Fibroblast of skin of left biceps (primary cell): ENCODE measurements around the gene AXIN1.
"Not testable (repeated sequence)": the region's sequence is repeated elsewhere in the genome, so short reads cannot be mapped to it uniquely, and the experiment has no call there.

Experiments used
- DNase-seq, 2 experiments: peaks; one replicate each; pipeline ENCODE4 v3.0.0-alpha.2; 2013; ENCODE audit warnings: low read depth in 2 of 2

AXIN1 gene

DNA sequence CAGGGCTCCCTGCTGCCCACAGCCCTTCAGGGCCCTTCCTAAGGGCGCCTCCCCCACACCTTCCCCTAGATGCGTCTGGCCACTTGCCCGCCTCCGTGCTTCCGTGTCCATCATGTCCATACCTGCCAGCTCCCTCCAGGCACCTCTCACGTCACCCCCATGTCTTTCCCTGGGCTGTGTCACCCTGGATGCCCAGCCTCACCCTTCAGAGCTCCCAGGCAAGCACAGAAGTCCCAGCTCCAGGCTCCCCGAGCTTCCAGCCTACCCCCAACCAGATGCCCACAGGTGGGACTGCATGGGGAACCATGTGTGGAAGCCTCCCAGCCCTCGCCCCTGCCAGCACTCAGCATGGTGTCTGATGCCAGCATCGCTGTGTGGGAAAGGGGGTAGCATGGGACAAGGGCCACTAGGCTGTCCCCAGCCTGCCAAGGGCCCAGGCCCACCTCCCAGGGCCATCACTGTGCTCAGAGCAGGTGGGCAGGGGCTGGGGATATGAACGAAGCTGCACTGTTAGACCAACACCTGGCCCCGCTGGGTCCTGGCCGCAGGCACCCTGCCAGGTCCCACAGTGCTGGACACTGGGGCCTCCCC, 1.9 kb upstream of the AXIN1 start:
- no peak for DNase-seq

DNA sequence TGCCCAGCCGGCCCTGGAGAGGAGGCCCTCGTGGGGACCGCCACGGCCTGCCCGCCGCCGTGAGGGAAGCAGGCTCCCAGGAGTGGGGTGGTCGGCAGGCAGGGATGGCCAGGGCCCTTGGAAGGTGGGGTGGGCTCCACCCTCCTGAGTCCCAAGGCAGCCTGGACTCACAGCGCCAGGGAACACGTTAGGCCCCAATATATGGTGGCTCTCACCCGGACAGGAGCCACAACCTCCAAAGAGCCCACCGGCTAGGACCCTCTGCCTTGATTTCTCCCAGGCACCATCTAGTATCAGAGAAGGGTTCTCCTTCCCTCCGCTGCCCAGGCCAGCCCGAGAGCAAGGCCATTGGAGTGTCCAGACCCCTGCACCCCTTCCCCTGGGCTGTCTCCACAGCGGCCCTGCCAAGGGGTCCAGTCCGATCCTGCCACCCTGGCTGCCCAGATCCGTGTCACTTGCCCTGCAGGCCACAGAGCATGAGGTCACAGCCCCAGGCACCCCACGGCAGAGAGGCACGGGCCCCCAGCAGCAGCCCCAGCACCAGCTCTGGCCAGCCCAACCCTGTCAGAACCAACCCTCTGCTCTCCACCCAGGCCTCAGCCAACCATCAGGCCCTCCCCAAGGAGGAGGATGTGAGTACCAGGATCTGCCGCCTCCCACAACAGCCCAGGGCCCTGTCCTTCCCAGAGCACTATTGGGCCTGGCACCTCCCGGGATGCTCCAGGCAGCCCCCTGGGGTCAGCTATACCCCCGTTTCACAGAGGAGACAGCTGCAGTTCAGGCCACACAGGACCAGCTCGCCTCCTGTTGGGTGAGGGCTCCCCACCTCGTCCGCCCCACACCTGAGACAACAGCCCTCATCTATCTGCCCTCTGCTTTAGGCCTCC, 1.1 kb upstream of the AXIN1 start:
- DNase-seq: no peak

DNA sequence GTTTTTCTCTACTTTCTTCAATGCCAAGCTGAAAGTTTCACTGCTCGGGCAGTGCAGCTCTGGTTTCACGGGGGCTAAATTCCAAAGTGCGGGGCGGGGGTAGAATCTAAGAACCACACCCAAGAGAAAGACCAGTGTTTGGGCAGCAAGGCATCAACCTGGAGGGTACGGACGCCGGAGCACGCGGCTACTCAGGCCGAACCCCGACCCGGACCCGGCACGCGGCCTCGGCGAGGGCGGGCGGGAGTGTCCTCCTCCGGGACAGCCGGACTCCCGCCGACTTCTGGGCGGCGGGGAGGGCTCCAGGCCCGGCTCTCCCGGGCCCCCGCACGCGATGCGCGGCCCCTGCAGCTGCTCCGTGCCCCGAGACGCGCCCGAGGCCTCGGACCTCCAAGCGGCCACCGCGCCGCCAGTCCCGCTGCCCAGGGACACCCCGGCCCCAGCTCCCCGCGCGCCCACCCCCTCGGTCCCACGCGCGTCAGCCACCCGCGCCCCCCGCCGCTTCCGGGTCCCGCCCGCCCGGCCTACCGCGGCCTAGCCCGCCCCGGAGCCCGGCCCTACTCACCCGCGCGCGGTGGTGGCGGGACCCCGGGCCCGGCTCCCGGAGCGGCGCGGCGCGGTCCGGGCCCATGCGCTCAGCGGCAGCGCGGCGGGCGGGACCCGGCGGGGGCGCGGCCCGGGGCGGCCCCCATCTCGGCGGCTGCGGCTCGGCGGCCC, 561 bp downstream of the AXIN1 start:
- no peak for DNase-seq

DNA sequence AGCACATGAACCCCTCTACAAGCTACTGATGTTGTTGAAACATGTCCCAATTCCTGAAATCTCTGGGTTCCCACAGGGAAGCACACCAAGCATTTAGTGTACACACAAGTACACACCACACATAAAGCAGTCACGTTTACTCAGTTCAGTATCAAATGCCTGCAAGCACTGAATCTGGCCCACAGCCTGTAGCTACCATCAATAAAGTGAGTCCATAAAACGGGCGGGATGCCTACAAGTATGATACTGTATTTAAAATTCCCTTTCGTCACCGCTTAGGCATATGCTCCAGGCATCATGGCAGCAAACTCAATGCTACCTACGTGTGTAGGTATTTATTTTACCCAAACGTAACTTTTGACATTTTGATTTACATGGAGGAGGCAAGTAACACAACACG, 2.3 kb downstream of the AXIN1 start:
- no peak for DNase-seq

DNA sequence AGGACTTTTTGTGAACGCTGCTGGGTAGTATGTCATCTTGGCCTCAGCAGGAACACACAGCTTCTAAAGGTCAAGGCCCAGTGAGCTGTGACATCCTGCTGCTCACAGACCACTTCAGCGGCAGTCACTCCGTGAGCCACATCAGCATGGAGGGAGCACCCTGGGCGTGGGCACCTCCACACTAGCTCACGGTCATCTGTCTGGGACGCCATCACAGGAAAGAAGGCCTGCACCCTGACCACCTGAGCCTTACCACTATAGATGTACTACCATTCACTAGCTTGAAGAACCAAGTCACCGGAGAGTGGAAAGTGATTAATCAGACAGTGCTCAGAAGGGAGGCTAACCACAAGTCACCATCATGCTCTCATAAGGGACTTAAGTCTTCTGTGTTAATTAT, 3.3 kb downstream of the AXIN1 start:
- no peak for DNase-seq

DNA sequence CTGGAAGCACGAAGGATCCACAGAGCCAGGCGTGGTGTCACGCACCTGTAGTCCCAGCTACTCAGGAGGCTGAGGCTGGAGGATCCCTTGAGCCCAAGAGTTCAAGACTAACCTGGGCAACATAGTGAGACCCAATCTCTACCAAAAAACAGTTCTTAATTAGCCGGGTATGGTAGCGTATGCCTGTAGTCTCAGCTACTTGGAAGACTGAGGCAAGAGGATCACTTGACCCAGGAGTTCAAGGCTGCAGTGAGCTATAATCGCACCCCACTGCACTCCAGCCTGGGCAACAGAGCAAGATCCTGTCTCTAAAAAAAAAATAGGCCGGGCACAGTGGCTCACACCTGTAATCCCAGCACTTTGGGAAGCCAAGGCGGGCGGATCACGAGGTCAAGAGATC, 4.0 kb downstream of the AXIN1 start:
- not testable (repeated sequence) for DNase-seq

DNA sequence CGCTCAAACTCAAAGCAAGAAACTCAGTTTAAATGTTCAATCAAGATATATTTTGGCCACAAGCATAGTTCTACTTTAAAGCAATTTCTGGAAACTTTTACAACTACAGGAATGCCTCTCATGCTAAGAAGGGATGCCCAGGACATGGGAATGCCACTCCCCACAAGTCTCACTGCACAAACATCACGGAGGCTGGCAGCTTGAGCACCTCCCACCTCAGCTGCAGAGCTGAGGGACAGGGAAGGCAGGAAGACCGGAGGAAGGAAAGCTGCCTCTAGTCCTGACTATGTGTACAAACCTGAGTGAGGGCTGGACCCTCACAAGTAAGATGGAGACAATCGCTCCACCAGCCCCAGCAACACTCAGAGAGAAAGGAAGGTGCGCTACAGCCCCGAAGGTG, 5.3 kb downstream of the AXIN1 start:
- no peak for DNase-seq

DNA sequence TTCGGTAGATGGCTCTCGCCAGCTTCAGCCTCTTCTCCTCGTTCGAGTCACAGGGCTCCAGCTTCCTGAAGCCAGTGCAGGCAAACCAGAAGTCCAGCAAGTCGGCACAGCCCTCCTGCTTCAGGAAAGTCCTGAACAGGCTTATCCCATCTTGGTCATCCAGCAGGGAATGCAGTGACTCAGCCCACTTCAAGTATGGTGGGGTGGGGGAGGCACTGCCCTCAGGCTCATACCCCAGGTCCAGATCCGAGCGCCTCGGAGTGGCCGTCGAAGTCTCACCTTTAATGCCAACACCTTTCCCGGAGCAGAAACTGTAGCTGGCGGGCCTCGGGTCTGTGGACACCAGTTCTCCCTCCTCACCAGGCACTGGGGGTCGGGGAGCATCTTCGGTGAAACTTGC, 5.9 kb downstream of the AXIN1 start:
- no peak for DNase-seq

DNA sequence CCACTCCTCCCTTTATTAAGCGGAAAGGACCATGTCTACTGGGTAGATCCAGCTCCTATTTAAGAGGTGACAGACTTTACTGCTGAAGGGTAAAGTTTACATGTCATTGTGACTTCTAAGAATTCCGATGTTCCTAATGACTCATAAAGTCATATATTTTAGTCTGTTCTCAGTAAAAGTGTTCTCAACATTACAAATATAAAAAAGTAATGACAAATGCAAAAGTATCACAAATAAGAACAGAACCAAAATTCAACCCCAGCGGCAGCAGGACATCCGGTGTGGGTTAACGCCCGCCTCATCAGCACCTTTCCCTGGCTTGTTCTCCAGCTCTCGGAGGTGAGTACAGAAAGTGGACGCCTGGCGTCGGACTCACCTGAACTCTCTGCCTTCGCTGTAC, 6.8 kb downstream of the AXIN1 start:
- no peak for DNase-seq

DNA sequence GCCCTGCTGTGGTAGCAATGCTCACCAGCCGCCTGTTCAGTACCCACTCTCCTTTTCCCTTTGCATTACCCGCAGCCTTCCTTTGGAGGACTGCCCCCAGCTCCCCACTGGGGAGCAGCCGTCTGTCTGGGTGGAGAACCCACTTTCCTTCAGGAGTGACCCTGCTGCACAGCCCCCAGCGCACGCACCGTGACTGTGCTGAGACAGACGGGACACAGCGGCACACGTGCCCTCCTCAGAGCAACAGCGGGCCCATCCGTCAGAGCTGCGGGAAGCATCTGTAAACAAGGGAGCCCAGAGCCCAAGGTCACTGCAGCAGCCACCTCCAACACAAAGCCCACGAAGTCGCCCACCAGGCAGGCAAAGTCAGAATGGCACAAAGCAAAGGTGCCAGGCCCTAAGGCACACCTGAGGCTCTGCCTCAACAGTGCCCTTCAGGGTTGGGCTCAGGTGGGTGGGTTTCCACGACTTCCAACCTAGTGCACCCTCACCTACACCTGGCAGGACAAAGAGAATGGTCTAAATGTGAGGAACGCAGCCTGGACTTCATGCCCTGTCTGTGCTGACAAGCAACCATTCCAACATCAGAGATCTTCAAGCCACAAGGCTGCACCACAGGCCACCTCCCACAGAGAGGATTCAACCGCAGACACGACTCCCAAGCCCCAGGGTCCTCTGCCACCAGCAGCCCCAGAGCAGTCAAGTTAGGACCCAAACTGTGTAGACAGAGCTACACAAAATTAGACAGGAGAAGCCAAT, 9.9 kb downstream of the AXIN1 start:
- no peak for DNase-seq

DNA sequence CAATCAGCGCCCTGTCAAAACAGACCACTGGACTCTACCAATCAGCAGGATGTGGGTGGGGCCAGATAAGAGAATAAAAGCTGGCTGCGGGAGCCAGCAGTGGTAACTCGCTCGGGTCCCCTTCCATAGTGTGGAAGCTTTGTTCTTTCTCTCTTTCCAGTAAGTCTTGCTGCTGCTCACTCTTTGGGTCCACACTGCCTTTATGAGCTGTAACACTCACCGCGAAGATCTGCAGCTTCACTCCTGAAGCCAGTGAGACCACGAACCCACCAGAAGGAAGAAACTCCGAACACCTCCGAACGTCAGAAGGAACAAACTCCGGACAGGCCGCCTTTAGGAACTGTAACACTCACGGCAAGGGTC, 10.6 kb downstream of the AXIN1 start:
- not testable (repeated sequence) for DNase-seq

DNA sequence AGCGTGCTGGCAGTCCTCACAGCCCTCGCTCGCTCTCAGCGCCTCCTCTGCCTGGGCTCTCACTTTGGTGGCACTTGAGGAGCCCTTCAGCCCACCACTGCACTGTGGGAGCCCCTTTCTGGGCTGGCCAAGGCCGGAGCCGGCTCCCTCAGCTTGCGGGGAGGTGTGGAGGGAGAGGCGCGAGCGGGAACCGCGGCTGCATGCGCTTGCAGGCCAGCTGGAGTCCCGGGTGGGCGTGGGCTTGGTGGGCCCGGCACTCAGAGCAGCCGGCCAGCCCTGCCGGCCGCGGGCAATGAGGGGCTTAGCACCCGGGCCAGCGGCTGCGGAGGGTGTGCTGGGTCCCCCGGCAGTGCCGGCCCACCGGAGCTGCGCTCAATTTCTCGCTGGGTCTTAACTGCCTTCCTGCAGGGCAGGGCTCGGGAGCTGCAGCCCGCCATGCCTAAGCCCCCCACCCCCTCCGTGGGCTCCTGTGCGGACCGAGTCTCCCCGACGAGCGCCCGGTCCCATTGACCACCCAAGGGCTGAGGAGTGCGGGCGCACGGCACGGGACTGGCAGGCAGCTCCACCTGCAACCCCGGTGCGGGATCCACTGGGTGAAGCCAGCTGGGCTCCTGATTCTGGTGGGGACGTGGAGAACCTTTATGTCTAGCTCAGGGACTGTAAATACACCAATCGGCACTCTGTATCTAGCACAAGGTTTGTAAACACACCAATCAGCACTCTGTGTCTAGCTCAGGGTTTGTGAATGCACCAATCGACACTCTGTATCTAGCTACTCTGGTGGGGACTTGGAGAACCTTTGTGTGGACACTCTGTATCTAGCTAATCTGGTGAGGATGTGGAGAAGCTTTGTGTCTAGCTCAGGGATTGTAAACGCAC, 11.2 kb downstream of the AXIN1 start:
- DNase-seq: not testable (repeated sequence)

DNA sequence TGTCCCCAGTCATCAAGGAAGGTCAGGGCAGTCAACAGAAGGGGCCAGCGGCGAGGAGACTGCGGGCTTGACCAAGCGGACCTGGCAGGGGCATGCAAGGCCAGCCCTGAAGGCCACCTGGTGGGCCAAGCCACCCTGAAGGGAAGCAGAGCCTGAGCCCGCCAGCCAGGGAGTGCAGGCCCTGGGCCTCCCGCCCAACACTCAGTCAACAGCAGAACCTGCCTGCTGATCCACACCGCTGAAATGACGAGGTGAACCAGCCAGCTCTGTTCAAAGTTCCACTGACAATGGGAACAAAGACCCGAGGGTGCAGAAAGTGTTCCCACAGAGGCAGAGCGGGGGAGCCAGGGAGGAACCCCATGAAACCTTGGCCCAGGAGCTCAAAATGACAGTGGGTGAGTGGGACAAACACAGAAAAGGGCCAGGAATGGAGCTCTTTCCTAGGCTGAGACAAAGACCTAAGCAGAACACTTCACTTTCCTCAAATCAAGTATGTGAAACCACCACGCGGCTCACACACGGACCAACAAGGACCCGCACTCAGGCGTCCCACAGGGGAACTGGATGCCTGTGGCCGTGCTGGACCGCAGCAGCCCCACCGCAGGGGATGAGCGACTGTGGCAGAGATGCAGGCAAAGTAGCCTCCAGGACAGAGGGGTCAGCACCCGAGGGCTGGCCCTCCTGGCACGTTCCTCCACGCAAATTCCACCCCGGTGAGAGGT, 12.0 kb downstream of the AXIN1 start:
- no peak for DNase-seq

DNA sequence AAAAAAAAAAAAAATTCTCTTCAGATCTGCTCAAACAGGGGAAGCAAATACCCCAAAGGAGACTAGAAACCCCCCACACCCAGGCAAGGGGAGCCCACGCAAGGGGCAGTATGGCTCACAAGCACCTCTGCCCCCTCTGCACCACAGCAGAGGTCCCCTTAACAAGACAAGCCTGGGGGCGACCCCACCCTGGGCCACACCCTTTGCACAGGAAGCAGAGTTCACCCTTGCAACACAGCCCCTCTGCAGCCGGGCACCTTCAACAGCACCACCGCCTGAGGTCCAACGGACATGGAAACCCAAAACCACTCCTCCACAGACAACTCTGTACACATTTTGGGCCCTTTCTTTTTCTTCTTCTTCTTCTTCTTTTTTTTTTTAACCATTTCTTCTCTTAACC, 12.8 kb downstream of the AXIN1 start:
- DNase-seq: no peak

DNA sequence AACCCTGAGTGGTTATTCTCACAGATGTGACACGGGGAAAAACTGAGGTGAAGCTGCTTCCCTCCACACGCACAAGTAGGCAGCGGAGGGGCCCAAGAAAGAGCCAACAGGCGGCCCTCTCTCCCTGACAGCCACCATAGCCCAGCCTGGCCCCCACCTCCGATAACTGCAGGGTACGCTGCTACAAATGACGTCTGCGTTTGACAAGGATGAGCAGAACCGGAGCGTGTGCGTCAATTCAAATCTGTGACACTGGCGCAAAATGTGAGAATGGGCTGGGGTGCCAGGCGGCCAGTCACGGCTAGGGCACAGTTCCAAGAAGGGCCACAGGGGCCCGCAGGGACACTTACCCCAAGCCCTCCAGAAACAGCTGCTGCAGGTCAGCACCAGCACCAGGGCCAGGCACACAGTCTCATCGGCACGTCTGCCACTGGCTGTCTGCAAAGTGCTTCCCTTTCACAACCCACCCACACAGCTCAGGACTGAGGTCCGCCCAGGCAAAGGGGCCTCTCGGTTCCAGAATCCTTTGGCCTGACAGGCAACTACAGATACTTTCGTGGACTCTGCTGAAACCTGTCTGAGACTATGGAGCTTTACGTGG, 14.4 kb downstream of the AXIN1 start:
- no peak for DNase-seq

DNA sequence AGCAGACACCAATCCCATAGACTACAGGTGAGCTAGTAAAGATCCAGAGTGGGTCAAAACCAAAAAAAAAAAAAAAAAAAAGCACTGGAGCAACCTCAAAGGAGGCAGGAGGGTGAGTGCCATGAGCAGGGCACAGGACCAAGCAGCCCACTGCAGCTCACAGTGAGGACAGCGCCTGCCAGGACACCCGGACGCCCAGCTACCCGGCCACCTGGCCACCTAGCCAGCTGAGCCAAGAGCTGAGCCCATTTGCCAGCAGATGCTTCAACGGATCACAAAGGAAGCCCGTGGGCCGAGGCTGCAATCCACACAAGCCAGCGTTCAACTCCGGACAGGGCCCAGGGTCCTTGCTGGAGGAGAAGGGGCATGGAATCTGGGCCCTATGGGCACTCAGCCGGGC, 15.1 kb downstream of the AXIN1 start:
- no peak for DNase-seq

DNA sequence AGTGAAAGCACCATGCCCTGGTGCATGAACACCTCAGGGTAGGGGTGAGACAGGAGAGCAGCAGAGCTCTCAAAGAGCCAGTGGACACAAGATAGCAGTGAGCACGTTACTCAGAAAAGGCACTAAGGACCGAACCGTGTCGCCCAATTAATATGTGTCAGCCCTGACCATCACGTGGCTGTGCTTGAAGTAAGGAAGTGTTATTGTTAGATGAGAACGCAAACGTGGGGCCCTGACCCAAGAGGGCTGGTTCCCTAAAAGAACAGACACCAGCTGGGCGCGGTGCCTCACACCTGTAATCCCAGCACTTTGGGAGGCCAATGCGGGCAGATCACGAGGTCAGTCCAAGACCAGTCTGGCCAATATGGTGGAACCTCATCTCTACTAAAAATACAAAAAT, 16.3 kb downstream of the AXIN1 start:
- DNase-seq: no peak

DNA sequence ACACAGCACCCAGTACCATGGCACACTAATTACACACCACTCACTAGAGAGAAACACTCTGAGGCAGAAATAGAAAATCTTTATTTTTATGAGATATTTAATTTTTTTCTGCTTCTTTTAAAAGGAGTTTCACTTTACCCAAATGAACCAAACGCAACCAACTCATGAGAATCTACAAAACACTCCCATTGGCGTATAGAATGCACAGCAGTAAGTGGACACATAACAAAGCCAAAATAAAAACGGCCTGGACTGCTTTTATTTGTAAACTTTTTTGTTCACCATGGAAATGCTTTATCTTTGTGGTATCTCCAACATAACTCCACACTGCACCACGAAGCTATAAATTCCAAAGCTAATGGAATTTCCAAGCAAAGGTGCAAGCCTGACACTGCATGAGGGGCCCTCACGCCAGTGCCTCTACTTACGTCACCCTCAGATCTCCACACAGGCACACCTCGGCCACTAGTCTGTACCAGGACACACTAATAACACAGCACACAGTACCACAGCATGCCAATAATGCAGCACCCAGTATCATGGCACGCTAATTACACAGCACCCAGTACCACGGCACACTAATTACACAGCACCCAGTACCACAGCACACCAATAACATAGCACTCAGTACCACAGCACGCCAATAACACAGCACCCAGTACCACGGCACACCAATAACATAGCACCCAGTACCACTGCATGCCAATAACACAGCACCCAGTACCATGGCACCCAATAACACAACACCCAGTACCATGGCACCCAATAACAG, 17.5 kb downstream of the AXIN1 start:
- DNase-seq: not testable (repeated sequence)

DNA sequence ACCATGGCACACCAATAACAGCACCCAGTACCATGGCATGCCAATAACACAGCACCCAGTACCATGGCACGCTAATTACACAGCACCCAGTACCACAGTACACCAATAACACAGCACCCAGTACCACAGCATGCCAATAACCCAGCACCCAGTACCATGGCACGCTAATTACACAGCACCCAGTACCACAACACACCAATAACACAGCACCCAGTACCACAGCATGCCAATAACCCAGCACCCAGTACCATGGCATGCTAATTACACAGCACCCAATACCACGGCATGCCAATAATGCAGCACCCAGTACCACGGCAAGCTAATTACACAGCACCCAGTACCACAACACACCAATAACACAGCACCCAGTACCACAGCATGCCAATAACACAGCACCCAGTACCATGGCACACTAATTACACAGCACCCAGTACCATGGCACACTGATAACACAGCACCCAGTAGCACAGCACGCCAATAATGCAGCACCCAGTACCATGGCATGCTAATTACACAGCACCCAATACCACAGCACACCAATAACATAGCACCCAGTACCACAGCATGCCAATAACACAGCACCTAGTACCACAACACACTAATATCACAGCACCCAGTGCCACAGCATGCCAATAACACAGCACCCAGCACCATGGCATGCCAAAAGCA, 18.2 kb downstream of the AXIN1 start:
- DNase-seq: not testable (repeated sequence)
